Lung (tissue), 12 donors: ENCODE data around the gene SCD5. TPM values are rescaled to one million over a fixed set of nuclear protein-coding genes. Genes with fewer than 3 reads are reported as not detected.

Experiments used
- ATAC-seq: fragments of 200-7000 bp; cut with Tn5 transposase; one replicate; pipeline ENCODE4 v1.9.1; 2020; ENCODE audit warnings: moderate number of reproducible peaks; ENCODE audit not compliant: insufficient read depth, low FRiP score
- DNase-seq, 3 donors: peaks; one replicate each; pipeline ENCODE4 v3.0.0-alpha.2; 2013 to 2017
- H3K27ac ChIP-seq, 2 donors: one replicate each; pipeline ENCODE4 v1.5.1; 2013; ENCODE audit warnings: mild to moderate bottlenecking in 2 of 2, moderate library complexity in 2 of 2, control low read depth in 1 of 2, inconsistent platforms in 1 of 2, low read depth in 1 of 2, low read length in 1 of 2
- H3K27me3 ChIP-seq, 3 donors: one replicate each; pipeline ENCODE4 v1.5.1; 2013; ENCODE audit warnings: low read length in 2 of 3; ENCODE audit not compliant: control insufficient read depth in 3 of 3, insufficient read depth in 3 of 3
- H3K36me3 ChIP-seq, 4 donors: one replicate each; pipeline ENCODE4 v1.5.1; 2013; ENCODE audit warnings: low read length in 4 of 4, mild to moderate bottlenecking in 1 of 4, moderate library complexity in 1 of 4; ENCODE audit not compliant: control insufficient read depth in 4 of 4, insufficient read depth in 4 of 4
- H3K4me1 ChIP-seq, 5 donors: one replicate each; pipeline ENCODE4 v1.5.1; 2013; ENCODE audit warnings: low read length in 5 of 5, mild to moderate bottlenecking in 2 of 5, moderate library complexity in 1 of 5; ENCODE audit not compliant: control insufficient read depth in 5 of 5, insufficient read depth in 5 of 5
- H3K4me3 ChIP-seq: one replicate; pipeline ENCODE4 v1.5.1; 2013; ENCODE audit warnings: mild to moderate bottlenecking, control low read depth, moderate library complexity
- H3K9ac ChIP-seq, 2 donors: one replicate each; pipeline ENCODE4 v1.5.1; 2013; ENCODE audit warnings: low read length in 2 of 2, control low read depth in 1 of 2; ENCODE audit not compliant: insufficient read depth in 1 of 2
- H3K9me3 ChIP-seq, 4 donors: one replicate each; pipeline ENCODE4 v1.5.1; 2013; ENCODE audit warnings: low read length in 3 of 4, mild to moderate bottlenecking in 1 of 4, moderate library complexity in 1 of 4; ENCODE audit not compliant: control insufficient read depth in 4 of 4, insufficient read depth in 3 of 4
- WGBS, 2 donors: extraction: QIAGEN DNeasy Blood & Tissue Kit; methylation state at CpG; one replicate each; pipeline ENCODE4 v1.1.7; 2013; 5-methylcytosine and 5-hydroxymethylcytosine counted together
- polyA plus RNA-seq, 2 donors: library from polyadenylated mRNA; stranded (reverse); fragments of 200-250 nt; gene quantifications; one replicate each; pipeline ENCODE4 v1.2.1, GENCODE V29; 2013
- total RNA-seq, 2 donors: library from RNA; depleted of rRNA in 1 of 2; stranded (reverse); fragments of >200 nt in 1 of 2; gene quantifications; one replicate each; pipeline ENCODE4 v1.2.1, GENCODE V29; 2014 to 2021
- TF ChIP-seq, protein P1 (sequence below): IDR thresholded peaks from 2 replicates; pipeline ENCODE4 v1.5.1; 2012; ENCODE audit warnings: mild to moderate bottlenecking; ENCODE audit errors: control extremely low read depth, extremely low read depth
- donor health status: control.
- donor health status: control.
- donor health status: Bipolar disorder and iron deficiency.
- donor health status: healthy.
- donor health status: DM: yes; HTN: yes; CAD: no.

SCD5 gene
- total and polyA plus RNA-seq, 4 donors = 5.0 to 22.6 (median 13.8) TPM

- DNase-seq (peak in 2 of 3 donors; percentile 47 to 55), ATAC-seq (peak; percentile 31)
- Histone ChIP-seq H3K36me3 (no peaks in the 10 kb centered on the region), H3K9ac (peak overlapping the region in 1 of 2 donors; percentile 70), H3K4me1 (peaks cover 0 to 10% (median 4%) of the 10 kb centered on the region in 5 donors), H3K27ac (peak overlapping the region in 1 of 2 donors; percentile 24), H3K4me3 (no peak overlapping the region), H3K9me3 (no peaks in the 10 kb centered on the region), H3K27me3 (no peaks in the 10 kb centered on the region)
- TF ChIP-seq, protein P1, sequence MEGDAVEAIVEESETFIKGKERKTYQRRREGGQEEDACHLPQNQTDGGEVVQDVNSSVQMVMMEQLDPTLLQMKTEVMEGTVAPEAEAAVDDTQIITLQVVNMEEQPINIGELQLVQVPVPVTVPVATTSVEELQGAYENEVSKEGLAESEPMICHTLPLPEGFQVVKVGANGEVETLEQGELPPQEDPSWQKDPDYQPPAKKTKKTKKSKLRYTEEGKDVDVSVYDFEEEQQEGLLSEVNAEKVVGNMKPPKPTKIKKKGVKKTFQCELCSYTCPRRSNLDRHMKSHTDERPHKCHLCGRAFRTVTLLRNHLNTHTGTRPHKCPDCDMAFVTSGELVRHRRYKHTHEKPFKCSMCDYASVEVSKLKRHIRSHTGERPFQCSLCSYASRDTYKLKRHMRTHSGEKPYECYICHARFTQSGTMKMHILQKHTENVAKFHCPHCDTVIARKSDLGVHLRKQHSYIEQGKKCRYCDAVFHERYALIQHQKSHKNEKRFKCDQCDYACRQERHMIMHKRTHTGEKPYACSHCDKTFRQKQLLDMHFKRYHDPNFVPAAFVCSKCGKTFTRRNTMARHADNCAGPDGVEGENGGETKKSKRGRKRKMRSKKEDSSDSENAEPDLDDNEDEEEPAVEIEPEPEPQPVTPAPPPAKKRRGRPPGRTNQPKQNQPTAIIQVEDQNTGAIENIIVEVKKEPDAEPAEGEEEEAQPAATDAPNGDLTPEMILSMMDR = no peak
- WGBS, 2 donors = 56 to 70% methylated on average over 7 of the region's 7 CpGs
Observed at GRCh38 chr4:82718162-82718940, 80.2 kb downstream of the SCD5 start.

DNA sequence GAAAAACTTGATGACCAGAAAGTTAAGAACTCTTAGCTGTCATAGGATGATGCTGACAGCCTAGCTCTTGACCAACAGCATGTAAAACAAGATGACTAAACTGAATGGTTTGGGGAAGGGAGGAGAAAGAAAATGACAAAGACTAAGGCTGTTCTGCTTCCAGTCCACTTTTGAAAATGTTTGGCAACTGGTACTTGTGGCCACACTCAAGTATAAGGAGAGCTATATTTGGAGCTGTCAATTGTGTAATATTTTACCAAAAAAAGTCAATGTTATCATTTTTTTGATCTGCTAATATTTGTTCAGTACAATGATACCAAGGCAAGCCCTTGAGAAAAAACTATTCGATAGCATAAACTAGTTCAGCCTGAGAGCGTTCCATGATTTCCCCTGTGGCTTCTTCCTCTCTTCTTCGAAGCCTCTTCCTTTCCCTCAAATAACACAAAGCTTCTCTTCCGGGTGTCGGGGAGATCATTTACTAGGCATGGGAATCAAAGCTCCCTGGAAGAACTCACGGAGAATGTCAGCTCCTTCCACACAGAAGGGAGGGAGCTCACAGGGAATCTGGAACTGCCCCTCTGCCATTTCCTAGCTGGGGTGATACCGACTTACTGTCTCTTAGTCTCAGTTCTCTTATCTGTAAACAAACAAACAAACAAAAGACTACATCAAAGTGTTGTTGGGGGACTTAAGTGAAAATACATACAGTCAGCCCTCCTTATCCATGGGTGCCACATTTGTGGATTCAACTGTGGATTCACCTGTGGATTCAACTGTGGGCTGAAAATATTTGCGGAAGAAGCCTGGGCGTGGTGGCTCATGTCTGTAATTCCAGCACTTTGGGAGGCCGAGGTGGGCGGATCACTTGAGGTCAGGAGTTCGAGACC, 82.6 kb downstream of the SCD5 start:
- Histone ChIP-seq H3K36me3 (no peaks in the 10 kb centered on the region), H3K4me1 (peaks cover 0 to 12% (median 3%) of the 10 kb centered on the region in 5 donors), H3K27me3 (no peaks in the 10 kb centered on the region), H3K4me3 (no peak overlapping the region), H3K27ac (peak overlapping the region in 1 of 2 donors; percentile 44), H3K9me3 (no peaks in the 10 kb centered on the region), H3K9ac (no peak overlapping the region)
- TF ChIP-seq, protein P1 = no peak
- DNase-seq = peak in 2 of 3 donors; percentile 35 to 65
- ATAC-seq = peak; percentile 48
- WGBS, 2 donors = 57 to 73% methylated on average over 12 of the region's 12 CpGs

DNA sequence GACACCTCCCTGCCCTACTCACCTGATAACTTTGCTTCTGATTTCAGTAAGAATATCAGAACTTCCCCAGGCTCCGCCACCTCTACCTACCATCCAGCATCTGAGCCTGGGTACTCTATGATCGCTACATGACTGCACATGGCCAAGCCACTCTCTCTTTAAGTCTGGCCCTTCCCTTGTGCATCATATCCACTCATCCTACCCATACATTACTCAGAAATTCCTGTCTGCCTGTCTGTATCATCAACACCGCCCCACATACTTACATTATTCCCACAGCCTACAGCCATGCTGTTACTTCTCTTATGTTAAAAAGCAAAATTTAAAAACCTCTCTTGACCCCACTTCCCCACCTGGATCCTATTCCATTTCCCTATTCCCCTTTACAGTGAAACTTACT, 84.7 kb downstream of the SCD5 start:
- DNase-seq (no peak), ATAC-seq (no peak)
- H3K4me1 ChIP-seq = peaks cover 0 to 19% (median 3%) of the 10 kb centered on the region in 5 donors
- H3K27me3 ChIP-seq = no peaks in the 10 kb centered on the region
- H3K27ac ChIP-seq = no peak overlapping the region
- TF ChIP-seq, protein P1 = no peak
- WGBS, 2 donors = 95 to 97% methylated on average over 3 of the region's 3 CpGs
- H3K4me3 ChIP-seq = no peak overlapping the region
- no peaks in the 10 kb centered on the region for H3K36me3 ChIP-seq
- no peaks in the 10 kb centered on the region for H3K9me3 ChIP-seq
- H3K9ac ChIP-seq = no peak overlapping the region
